ENCODE data around the gene ZSWIM3. TPM values are rescaled to one million over a fixed set of nuclear protein-coding genes. Genes with fewer than 3 reads are reported as not detected.

ZSWIM3 gene
- total and polyA plus RNA-seq, 2 of the 13 experiments (the other 11 are each of a cell fraction or from before 2014, with no cell fraction given) = 5.2 to 5.8 TPM

DNA sequence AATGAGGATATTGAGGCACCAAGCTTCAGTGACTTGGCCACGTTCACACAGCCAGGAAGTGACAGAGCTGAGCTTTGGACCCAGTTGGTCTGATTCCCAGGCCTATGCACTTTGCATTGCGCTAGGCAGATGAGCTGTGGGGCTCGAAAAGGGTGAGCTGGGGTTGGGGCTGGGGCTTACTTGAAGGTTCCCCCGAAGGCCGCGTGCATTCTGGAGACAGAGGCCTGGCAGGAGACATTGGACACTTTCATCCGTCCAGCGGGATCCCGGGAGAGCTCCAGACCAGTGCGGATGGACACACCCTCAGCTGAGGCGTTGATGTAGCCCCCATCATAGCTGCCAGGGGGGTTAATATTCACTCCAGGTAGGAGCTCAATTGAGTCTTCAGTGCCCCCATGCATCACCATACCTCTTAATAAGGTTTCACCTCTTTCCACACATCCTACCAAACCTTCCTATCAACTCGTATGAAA, 52.0 kb downstream of the ZSWIM3 start (continued):
- TF ChIP-seq HMGXB4 (CRISPR knock-in tag; IDR thresholded peaks at IDR 0.05; ENCODE audit: borderline replicate concordance in 1 of 2, low read depth in 1 of 2) (peak in 1 of 2 experiments; percentile 11; a peak in 2 of 4 replicates), ZNF382 (CRISPR knock-in tag; IDR thresholded peaks at IDR 0.05; ENCODE audit: borderline replicate concordance) (no peak), SP1 (IDR thresholded peaks at IDR 0.05) (no peak), SP1 (CRISPR knock-in tag; IDR thresholded peaks at IDR 0.05) (no peak), SP4 (CRISPR knock-in tag; IDR thresholded peaks at IDR 0.05) (no peak), CBX2 (IDR thresholded peaks at IDR 0.05; ENCODE audit: low read depth, low read length) (no peak), CBX2 (CRISPR knock-in tag; IDR thresholded peaks at IDR 0.05; ENCODE audit: low read depth) (no peak), ARNT (IDR thresholded peaks at IDR 0.05) (no peak), ZNF883 (CRISPR knock-in tag; IDR thresholded peaks at IDR 0.05; ENCODE audit: not compliant biosample characterization) (peak; percentile 19), TAF1 (CRISPR knock-in tag; IDR thresholded peaks at IDR 0.05) (peak; percentile 38; the same call in 1 of the 2 replicates), ZNF563 (CRISPR knock-in tag; IDR thresholded peaks at IDR 0.05) (no peak), KLF9 (CRISPR knock-in tag; IDR thresholded peaks at IDR 0.05; ENCODE audit: low read depth) (no peak), GZF1 (CRISPR knock-in tag; IDR thresholded peaks at IDR 0.05) (no peak), DR1 (CRISPR knock-in tag; IDR thresholded peaks at IDR 0.05) (no peak), NCOR1 (IDR thresholded peaks at IDR 0.05; ENCODE audit: borderline replicate concordance, low read length) (peak; percentile 70), ZNF652 (CRISPR knock-in tag; IDR thresholded peaks at IDR 0.05; ENCODE audit: borderline replicate concordance, low read depth) (0 out of 2 replicates have a peak, but pooled peaks have one; percentile 29), CENPBD1 (CRISPR knock-in tag; IDR thresholded peaks at IDR 0.05; ENCODE audit: borderline replicate concordance, low read depth) (no peak), STAG1 (CRISPR knock-in tag; IDR thresholded peaks at IDR 0.05) (peak; percentile 3; the same call in 1 of the 2 replicates), PTBP1 (IDR thresholded peaks at IDR 0.05; ENCODE audit: low read depth, low read length, poor library complexity, severe bottlenecking) (no peak), RBAK (CRISPR knock-in tag; IDR thresholded peaks at IDR 0.05) (peak; percentile 56; the same call in 1 of the 2 replicates), MED13 (CRISPR knock-in tag; IDR thresholded peaks at IDR 0.05) (no peak), NFE2L1 (CRISPR knock-in tag; IDR thresholded peaks at IDR 0.05; ENCODE audit: borderline replicate concordance) (no peak), ARHGAP35 (CRISPR knock-in tag; IDR thresholded peaks at IDR 0.05; ENCODE audit: borderline replicate concordance) (0 out of 2 replicates have a peak, but pooled peaks have one; percentile 19), ZBTB10 (CRISPR knock-in tag; IDR thresholded peaks at IDR 0.05; ENCODE audit: borderline replicate concordance) (no peak), ZNF567 (CRISPR knock-in tag; IDR thresholded peaks at IDR 0.05; ENCODE audit: borderline replicate concordance) (no peak)
- TF ChIP-seq, protein P1, sequence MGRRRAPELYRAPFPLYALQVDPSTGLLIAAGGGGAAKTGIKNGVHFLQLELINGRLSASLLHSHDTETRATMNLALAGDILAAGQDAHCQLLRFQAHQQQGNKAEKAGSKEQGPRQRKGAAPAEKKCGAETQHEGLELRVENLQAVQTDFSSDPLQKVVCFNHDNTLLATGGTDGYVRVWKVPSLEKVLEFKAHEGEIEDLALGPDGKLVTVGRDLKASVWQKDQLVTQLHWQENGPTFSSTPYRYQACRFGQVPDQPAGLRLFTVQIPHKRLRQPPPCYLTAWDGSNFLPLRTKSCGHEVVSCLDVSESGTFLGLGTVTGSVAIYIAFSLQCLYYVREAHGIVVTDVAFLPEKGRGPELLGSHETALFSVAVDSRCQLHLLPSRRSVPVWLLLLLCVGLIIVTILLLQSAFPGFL (CRISPR knock-in tag; IDR thresholded peaks at IDR 0.05) = no peak

All from HepG2 (cell line).